A549 treated with ZK216348 at 1 μM for 4 hours (cell line): Measurements from ENCODE around the gene MAOA. TPM values are rescaled to one million over a fixed set of nuclear protein-coding genes. Genes with fewer than 3 reads are reported as not detected.

Experiments
- total RNA-seq: library from RNA; stranded (reverse); fragments of 200-300 nt; extraction: Qiagen RNA extraction; gene quantifications from 5 replicates; pipeline ENCODE4 v1.2.3, GENCODE V29; 2022; ENCODE audit warnings: low read depth

Gene MAOA
- total RNA-seq, result 0.33 to 1.1 TPM (median 0.40 TPM) in 5 replicates

GRCh38 chrX:43656005-43656494, at the start of gene MAOA:
Gene MAOA (plus strand): TSS chrX:43656299. CDS start chrX:43656342, 43 bp downstream.

Other genes with a start within 250 kb of the MAOA start
- 0.09 to 0.20 TPM (median 0.14 TPM) in 3 of 5 replicates, not detected in the others for gene MAOB, start 226.2 kb downstream of the MAOA start, total RNA-seq